Activated T-helper 1 cell treated with anti-CD3 and anti-CD28 coated beads, Interleukin-2, amount 50 U/mL, for 16 hours (primary cell): ENCODE results near the gene OR11H1.
"Not testable (repeated sequence)": the region's sequence is repeated elsewhere in the genome, so short reads cannot be mapped to it uniquely, and the experiment has no call there.

Source experiments
- DNase-seq, 2 donors: peaks; one replicate each; pipeline ENCODE4 v3.0.0-alpha.2; 2020; ENCODE audit warnings: low read depth in 1 of 2, low spot score in 1 of 2

OR11H1 gene

GRCh38 chr22:15527892-15528291 is at the start of gene OR11H1:
Gene OR11H1, plus strand, starts transcription at chr22:15528192. Its CDS starts 0 bp downstream, at chr22:15528192.
- not testable (repeated sequence) for DNase-seq

- not testable (repeated sequence) for DNase-seq
Observed at GRCh38 chr22:15509967-15510366, 18.0 kb upstream of the OR11H1 start.

- DNase-seq, result not testable (repeated sequence)
Observed at GRCh38 chr22:15515896-15516295, 12.1 kb upstream of the OR11H1 start.

GRCh38 chr22:15553767-15554166 is 25.8 kb downstream of the OR11H1 start:
- not testable (repeated sequence) for DNase-seq

GRCh38 chr22:15563461-15563860 is 35.5 kb downstream of the OR11H1 start:
- DNase-seq, result not testable (repeated sequence)

GRCh38 chr22:15565063-15565462 is 37.1 kb downstream of the OR11H1 start:
- DNase-seq, result not testable (repeated sequence)
